Tibial nerve (tissue), 4 donors: Measurements from ENCODE around the gene SFMBT2.

ENCODE experiments used
- EP300 ChIP-seq, 2 donors: sonication (generic); formaldehyde crosslinking; IDR thresholded peaks; one replicate each; pipeline ENCODE4 v1.6.1; 2017; ENCODE audit warnings: antibody characterized with exemption in 2 of 2, mild to moderate bottlenecking in 1 of 2
- POLR2A ChIP-seq, 2 donors: fragments of 450-650 bp; IDR thresholded peaks; one replicate each; pipeline ENCODE4 v1.6.1; 2017; ENCODE audit warnings: antibody characterized with exemption in 2 of 2, mild to moderate bottlenecking in 2 of 2, moderate library complexity in 2 of 2
- TF ChIP-seq, protein P1 (sequence below), 5 experiments: fragments of 200-600 bp in 3 of 5; fragments of 450-650 bp in 2 of 5; sonication (generic) in 3 of 5; IDR thresholded peaks; one replicate each; pipeline ENCODE4 v1.5.1; 2016 to 2019; ENCODE audit warnings: antibody characterized with exemption in 5 of 5, mild to moderate bottlenecking in 3 of 5, moderate library complexity in 2 of 5

- TF ChIP-seq, protein P1, sequence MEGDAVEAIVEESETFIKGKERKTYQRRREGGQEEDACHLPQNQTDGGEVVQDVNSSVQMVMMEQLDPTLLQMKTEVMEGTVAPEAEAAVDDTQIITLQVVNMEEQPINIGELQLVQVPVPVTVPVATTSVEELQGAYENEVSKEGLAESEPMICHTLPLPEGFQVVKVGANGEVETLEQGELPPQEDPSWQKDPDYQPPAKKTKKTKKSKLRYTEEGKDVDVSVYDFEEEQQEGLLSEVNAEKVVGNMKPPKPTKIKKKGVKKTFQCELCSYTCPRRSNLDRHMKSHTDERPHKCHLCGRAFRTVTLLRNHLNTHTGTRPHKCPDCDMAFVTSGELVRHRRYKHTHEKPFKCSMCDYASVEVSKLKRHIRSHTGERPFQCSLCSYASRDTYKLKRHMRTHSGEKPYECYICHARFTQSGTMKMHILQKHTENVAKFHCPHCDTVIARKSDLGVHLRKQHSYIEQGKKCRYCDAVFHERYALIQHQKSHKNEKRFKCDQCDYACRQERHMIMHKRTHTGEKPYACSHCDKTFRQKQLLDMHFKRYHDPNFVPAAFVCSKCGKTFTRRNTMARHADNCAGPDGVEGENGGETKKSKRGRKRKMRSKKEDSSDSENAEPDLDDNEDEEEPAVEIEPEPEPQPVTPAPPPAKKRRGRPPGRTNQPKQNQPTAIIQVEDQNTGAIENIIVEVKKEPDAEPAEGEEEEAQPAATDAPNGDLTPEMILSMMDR (IDR thresholded peaks at IDR 0.05), result no peak
- TF ChIP-seq POLR2A (IDR thresholded peaks at IDR 0.05) (no peak), EP300 (IDR thresholded peaks at IDR 0.05) (no peak)
These were observed 134.9 kb downstream of the SFMBT2 start for GRCh38 chr10:7275761-7276440.
